Measurements from ENCODE around the gene VAMP8.

DNA sequence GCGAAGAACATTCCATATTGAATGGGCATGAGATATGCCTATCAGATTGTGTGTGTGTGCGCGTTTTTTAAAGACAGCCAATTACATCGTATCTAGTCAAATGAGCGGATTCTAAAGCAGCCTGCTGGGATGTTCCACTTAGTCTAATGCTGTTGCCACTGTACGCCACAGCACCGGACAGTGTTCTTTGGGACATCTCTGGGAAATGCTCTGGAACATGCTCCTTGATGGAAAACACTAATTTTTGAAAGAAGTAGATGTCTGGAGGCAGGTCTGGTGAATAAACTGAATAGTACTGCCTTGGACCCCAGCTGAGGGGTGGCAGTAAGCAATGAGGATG lies 28.7 kb downstream of the VAMP8 start:
- TF ChIP-seq POLR2A (IDR thresholded peaks at IDR 0.05) = no peak
- TF ChIP-seq, protein P1, sequence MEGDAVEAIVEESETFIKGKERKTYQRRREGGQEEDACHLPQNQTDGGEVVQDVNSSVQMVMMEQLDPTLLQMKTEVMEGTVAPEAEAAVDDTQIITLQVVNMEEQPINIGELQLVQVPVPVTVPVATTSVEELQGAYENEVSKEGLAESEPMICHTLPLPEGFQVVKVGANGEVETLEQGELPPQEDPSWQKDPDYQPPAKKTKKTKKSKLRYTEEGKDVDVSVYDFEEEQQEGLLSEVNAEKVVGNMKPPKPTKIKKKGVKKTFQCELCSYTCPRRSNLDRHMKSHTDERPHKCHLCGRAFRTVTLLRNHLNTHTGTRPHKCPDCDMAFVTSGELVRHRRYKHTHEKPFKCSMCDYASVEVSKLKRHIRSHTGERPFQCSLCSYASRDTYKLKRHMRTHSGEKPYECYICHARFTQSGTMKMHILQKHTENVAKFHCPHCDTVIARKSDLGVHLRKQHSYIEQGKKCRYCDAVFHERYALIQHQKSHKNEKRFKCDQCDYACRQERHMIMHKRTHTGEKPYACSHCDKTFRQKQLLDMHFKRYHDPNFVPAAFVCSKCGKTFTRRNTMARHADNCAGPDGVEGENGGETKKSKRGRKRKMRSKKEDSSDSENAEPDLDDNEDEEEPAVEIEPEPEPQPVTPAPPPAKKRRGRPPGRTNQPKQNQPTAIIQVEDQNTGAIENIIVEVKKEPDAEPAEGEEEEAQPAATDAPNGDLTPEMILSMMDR (IDR thresholded peaks at IDR 0.05) = no peak
- no peak for TF ChIP-seq EP300 (IDR thresholded peaks at IDR 0.05)
